ENCODE data around the gene SCARB1.

The SCARB1 gene

DNA sequence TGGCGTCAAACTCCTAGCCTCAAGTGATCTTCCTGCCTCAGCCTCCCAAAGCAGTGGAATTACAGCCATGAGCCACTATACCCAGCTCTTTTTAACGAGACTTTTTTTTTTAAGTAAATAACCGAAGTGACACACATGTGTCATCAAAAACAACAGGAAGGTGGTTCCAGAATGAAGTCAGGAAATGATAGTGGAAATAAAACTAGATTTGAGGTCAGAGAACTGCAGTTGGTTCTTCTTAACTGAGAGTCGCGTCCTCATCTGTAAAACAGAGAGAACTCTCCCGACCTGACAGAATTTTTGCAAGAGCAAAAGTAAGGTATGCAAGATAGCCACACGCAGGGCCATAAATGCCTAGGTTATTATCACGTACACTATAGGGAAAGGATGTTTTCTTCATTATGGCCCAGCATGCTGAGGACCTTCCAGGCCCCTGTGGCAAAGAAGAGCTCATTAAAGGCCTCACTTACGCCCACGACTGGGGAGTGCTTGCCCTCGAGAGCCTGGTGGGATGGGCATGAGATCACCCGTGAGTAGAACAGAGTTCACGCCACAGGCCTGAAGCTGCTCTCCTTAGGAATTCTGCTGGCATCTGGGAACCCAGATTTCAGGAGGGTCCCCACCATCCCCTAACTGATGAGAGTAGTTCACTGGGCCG, 67.2 kb downstream of the SCARB1 start:
- DNase-seq (ENCODE audit: low spot score), result no peak

DNA sequence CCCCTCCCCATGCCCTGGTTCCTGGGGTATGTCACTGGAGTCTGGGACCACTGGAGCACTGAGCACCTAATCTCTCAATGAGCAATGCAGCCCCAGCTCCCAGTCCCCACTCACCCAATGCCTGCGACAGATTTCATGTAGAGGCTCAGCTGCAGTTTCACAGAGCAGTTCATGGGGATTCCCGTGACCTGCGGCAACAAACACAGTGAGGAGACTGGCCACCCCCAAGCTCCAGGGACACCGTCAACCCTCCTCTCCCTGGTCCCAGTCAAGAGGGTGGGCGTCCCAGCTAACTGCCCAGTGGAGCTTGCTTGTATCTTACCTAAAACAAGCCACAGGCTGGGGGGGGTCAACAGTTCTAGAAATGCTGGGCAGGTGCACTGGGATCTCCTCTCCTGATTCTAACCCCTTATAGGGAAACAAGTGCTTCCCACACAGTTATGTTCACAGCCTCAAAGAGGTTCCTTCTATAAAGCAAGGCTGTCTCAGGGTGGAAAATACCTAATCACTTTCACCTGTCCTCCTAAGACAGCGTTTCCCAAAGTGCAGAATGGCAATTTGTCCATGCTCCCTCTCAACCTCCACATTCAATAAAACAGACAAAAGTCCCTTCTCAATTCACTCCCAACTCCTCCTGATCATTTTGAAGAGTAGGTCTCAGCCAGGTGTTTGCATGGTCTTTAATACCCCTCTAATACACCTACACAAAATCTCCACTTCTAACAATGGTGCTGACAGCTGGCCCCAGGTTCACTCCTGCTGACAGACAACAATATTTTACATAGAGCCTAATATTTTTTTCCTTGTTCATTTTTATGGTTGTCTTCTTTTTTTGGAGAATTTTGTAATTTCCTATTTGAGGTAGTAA, 68.3 kb downstream of the SCARB1 start:
- DNase-seq (ENCODE audit: low spot score), result no peak

- peak; percentile 54 for DNase-seq (ENCODE audit: low spot score)
Observed at GRCh38 chr12:124792961-124793441, 70.7 kb downstream of the SCARB1 start.

DNA sequence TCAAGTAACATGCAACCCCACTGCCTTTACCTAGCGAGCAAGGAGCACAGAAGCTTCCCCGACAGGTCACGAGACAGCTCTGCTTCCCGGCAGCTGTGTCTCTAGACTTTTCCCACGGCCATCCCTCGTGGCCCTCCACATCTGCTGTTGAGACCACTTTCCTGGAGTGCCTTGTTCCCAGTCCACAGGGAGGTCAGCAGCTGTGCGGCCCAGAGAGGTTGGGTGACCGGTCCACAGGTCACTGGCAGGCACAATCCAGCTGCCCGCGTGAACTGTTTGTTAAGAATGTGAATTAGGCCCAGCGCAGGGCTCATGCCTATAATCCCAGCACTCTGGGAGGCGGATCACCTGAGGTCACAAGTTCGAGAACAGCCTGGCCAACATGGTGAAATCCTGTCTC, 71.5 kb downstream of the SCARB1 start:
- DNase-seq (ENCODE audit: low spot score), result no peak

DNA sequence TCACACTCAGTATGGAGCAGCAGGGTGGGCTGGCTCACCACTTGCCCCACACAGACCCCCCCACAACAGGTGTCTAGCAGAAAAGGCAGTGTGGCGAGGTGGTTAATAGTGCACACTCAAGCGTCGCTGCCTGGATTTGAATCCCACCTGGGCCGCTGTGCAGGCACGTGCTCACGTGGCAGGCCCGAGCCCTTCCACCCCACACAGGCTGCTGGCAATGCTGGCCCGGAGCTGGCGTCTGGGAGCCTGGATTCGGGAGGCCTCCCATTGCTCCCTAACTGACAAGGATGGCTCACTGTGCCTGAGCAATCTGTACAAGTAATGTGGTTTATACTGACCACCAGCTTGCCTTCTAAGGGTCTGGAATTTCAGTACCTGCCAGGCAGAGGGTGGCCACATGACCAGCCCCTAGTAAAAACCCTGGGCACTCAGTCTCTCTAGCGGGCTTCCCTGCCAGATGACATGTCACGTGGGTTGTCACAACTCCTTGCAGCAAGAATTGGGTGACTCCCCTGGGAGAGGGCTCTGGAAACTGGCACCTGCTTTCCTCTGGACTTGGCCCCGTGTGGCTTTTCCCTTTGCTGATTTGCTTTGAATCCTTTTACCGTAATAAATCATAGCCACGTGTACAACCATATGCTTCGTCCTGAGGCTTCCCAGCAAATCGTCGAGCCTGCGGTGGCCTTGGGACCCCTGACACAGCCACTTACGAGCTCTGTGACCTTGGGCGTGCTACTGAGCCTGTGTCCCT, 72.8 kb downstream of the SCARB1 start:
- DNase-seq (ENCODE audit: low spot score), result no peak

GRCh38 chr12:124788936-124789555, 74.6 kb downstream of the SCARB1 start:
- no peak for DNase-seq (ENCODE audit: low spot score)

DNA sequence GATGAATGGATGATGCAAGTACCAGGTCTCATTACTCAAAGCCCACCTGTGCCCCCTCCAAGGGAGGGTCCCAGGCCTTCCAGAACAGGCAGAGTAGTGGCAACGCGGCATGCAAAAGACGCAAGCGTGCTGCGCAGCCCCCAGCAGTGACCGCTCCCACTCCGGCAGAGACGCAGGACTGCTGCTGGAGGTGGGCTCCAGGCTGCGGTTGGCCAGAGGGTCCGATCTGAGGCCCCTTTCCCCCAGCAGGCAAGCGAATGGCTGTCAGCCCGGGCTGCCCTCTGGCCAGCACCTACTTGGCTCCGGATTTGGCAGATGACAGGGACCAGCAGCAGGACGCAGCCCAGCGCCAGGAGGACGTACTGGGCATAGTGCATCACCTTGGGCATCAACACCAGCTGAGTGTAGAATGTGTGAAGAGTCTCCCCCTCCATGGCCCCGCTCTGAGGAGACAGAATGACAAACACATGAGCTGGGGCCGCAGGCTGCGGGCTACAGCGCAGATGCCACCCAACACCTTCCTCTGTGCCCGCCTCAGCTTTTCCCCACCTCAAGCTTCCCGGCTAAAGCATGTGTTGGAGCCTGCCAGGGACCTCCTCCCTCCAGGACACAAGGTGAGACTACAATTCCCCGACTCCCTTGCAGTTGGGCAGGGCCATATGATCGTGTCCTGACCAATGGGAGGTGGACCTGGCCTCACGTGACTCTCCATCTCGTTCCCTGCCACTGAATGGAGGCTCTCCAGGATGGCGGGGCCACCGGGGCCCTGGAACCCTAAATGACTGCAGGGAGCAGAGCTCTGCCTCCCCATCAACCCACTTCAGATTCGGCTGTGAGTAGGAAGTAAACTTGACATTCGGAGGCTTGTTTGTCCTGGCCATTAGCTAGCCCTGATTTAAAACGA, 77.4 kb downstream of the SCARB1 start:
- DNase-seq (ENCODE audit: low spot score), result peak; percentile 91

- no peak for DNase-seq (ENCODE audit: low spot score)
Observed at GRCh38 chr12:124784871-124785572, 78.6 kb downstream of the SCARB1 start.

DNA sequence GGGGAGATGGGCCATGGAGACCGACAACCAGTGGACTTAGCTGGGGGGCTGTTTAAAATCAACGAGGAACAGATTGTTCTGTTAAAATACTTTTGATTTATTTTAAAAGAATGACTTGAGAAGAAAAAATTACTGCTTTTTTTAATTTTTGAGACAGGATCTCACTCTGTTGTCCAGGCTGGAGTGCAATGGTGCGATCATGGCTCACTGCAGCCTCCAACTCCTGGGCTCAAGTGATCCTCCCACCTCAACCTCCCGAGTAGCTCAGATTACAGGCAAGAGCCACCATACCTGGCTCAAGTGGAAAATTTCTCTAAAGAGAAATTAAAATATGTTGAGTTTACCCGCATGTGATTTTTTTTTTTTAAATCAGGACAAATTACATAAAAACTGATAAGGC, 80.6 kb downstream of the SCARB1 start:
- DNase-seq (ENCODE audit: low spot score), result no peak

GRCh38 chr12:124782132-124782531, 81.5 kb downstream of the SCARB1 start:
- no peak for DNase-seq (ENCODE audit: low spot score)

GRCh38 chr12:124780752-124781685, 82.6 kb downstream of the SCARB1 start:
- no peak for DNase-seq (ENCODE audit: low spot score)

- DNase-seq (ENCODE audit: low spot score), result no peak
Observed at GRCh38 chr12:124780336-124780735, 83.3 kb downstream of the SCARB1 start.

DNA sequence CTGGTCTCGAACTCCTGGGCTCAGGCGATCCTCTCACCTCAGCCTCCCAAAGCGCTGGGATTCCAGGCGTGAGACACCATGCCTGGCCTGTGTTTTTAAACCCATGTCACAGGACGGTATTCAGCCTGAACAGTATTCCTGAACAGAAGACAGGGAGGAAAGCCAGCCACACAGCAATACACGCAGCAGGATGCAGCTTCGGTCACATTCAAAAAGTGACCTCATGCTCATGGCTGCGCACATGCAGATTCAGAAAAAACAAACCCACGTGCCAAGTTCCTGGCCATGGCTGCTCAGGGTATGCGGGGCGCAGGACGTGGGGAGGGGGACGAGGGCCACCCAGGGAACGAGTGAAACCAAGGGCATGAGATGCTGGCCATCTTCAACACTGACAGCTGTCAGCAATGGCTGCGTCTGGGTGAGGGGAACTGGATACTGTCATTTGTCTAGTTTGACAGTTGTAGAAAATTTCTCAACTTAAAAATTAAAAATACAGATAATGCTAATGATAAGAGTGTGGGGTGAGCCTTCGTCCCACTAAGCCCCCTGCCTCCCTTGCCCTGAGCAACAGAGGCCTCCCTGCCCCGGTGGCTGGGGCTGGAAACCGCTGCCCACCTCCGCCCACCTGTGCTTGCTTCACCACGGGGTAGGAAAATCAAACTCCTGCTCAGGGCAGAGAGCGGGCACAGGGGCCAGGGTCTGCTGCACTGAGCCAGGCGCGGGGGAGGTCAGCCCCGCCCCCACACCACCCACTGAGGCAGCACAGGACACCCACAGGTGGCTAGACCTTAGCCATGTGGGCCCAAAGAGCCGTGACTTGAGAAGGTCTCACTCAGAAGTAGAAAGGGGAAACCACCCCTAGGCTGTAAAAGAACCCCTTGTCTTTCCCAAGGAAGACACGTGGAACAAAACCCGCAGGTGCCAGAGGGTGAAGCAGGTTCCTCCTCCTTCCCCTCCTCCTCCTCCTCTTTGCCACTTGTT, 84.2 kb downstream of the SCARB1 start:
- no peak for DNase-seq (ENCODE audit: low spot score)

GRCh38 chr12:124778411-124778810, 85.3 kb downstream of the SCARB1 start:
- no peak for DNase-seq (ENCODE audit: low spot score)

GRCh38 chr12:124777399-124778372, 86.0 kb downstream of the SCARB1 start:
- no peak for DNase-seq (ENCODE audit: low spot score)

GRCh38 chr12:124776125-124776513, 87.5 kb downstream of the SCARB1 start:
- no peak for DNase-seq (ENCODE audit: low spot score)
